ENCODE data around the gene OAS2.

OAS2 gene

GRCh38 chr12:112970391-112970790 lies 7.9 kb upstream of the OAS2 start:
- DNase-seq (ENCODE audit: low read depth, low spot score), result no peak
- no peak overlapping the region for H3K9ac ChIP-seq (ENCODE audit: insufficient read length)
- H3K9me3 ChIP-seq (ENCODE audit: low read depth, low read length), result no peaks in the 10 kb centered on the region
- H3K4me3 ChIP-seq, result no peak overlapping the region
- no peaks in the 10 kb centered on the region for H3K36me3 ChIP-seq (ENCODE audit: insufficient read depth, low read length)
- TF ChIP-seq POLR2AphosphoS5 (IDR thresholded peaks at IDR 0.05; ENCODE audit: borderline replicate concordance, low read depth, low read length), result no peak
- TF ChIP-seq FOXP2 (optimal IDR thresholded peaks at IDR 0.05; ENCODE audit: control extremely low read depth, extremely low read length, insufficient read depth), result no peak
- TF ChIP-seq EZH2 (IDR thresholded peaks at IDR 0.05), result no peak
- no peak overlapping the region for H3K27ac ChIP-seq

DNA sequence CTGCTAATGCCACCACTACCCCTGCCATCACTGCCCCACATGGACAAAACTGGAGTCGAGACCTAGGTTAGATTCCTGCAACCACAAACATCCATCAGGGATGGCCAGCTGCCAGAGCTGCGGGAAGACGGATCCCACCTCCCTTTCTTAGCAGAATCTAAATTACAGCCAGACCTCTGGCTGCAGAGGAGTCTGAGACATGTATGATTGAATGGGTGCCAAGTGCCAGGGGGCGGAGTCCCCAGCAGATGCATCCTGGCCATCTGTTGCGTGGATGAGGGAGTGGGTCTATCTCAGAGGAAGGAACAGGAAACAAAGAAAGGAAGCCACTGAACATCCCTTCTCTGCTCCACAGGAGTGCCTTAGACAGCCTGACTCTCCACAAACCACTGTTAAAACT lies 7.1 kb upstream of the OAS2 start:
- no peaks in the 10 kb centered on the region for H3K36me3 ChIP-seq (ENCODE audit: insufficient read depth, low read length)
- H3K9ac ChIP-seq (ENCODE audit: insufficient read length), result no peak overlapping the region
- TF ChIP-seq FOXP2 (optimal IDR thresholded peaks at IDR 0.05; ENCODE audit: control extremely low read depth, extremely low read length, insufficient read depth) (no peak), EZH2 (IDR thresholded peaks at IDR 0.05) (no peak), POLR2AphosphoS5 (IDR thresholded peaks at IDR 0.05; ENCODE audit: borderline replicate concordance, low read depth, low read length) (no peak)
- no peak overlapping the region for H3K27ac ChIP-seq
- DNase-seq (ENCODE audit: low read depth, low spot score), result no peak
- H3K9me3 ChIP-seq (ENCODE audit: low read depth, low read length), result no peaks in the 10 kb centered on the region
- H3K4me3 ChIP-seq, result no peak overlapping the region

GRCh38 chr12:112973011-112973735 lies 5.1 kb upstream of the OAS2 start:
- TF ChIP-seq FOXP2 (optimal IDR thresholded peaks at IDR 0.05; ENCODE audit: control extremely low read depth, extremely low read length, insufficient read depth) (no peak), EZH2 (IDR thresholded peaks at IDR 0.05) (no peak), POLR2AphosphoS5 (IDR thresholded peaks at IDR 0.05; ENCODE audit: borderline replicate concordance, low read depth, low read length) (no peak)
- Histone ChIP-seq H3K9me3 (ENCODE audit: low read depth, low read length) (no peaks in the 10 kb centered on the region), H3K36me3 (ENCODE audit: insufficient read depth, low read length) (no peaks in the 10 kb centered on the region), H3K27ac (peak overlapping the region; percentile 47), H3K4me3 (no peak overlapping the region), H3K9ac (ENCODE audit: insufficient read length) (no peak overlapping the region)
- no peak for DNase-seq (ENCODE audit: low read depth, low spot score)

- H3K4me3 ChIP-seq, result no peak overlapping the region
- H3K36me3 ChIP-seq (ENCODE audit: insufficient read depth, low read length), result no peaks in the 10 kb centered on the region
- DNase-seq (ENCODE audit: low read depth, low spot score), result no peak
- TF ChIP-seq EZH2 (IDR thresholded peaks at IDR 0.05) (no peak), FOXP2 (optimal IDR thresholded peaks at IDR 0.05; ENCODE audit: control extremely low read depth, extremely low read length, insufficient read depth) (no peak), POLR2AphosphoS5 (IDR thresholded peaks at IDR 0.05; ENCODE audit: borderline replicate concordance, low read depth, low read length) (no peak)
- no peak overlapping the region for H3K9ac ChIP-seq (ENCODE audit: insufficient read length)
- H3K27ac ChIP-seq, result peak overlapping the region; percentile 47
- H3K9me3 ChIP-seq (ENCODE audit: low read depth, low read length), result no peaks in the 10 kb centered on the region
These were observed 4.5 kb upstream of the OAS2 start for GRCh38 chr12:112973818-112974231.

DNA sequence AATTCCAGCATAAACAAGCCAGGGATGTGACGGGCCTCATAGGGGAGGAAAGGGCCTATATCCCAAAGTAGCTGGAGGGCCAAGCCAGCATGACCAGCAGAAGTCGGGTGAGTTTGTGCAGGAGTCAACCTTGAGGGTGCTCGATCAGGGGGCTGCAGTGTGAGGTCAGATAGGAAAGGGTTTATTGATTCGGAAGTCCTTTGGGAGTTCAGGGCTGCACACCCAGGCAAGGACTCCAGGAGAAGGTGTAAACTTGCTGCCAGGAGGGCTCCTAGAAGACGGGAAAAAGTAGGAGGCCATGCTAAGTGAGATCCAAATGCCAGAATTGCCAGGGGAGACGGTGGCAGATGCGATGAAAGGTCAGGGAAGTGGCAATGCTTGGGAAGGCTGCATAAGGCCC lies 3.4 kb upstream of the OAS2 start:
- TF ChIP-seq EZH2 (IDR thresholded peaks at IDR 0.05) (no peak), FOXP2 (optimal IDR thresholded peaks at IDR 0.05; ENCODE audit: control extremely low read depth, extremely low read length, insufficient read depth) (no peak), POLR2AphosphoS5 (IDR thresholded peaks at IDR 0.05; ENCODE audit: borderline replicate concordance, low read depth, low read length) (no peak)

DNA sequence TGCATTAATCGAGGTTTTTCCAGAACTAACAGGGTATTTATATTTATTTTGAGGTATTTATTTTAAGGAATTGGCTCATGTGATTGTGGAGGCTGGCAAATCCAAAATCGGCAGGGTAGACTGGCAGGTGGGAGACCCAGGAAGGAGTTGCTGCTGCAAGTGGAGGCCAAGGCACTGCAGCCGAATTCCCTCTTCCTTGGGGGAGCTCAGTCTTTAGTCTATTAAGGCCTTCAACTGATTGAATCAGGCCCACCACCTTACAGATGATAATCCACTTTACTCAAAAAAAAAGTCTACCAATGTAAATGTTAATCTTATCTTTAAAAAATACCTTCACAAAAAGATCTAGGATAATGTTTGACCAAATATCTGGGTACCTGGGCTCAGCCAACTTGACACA lies 1.2 kb upstream of the OAS2 start:
- no peak for TF ChIP-seq POLR2AphosphoS5 (IDR thresholded peaks at IDR 0.05; ENCODE audit: borderline replicate concordance, low read depth, low read length)
- TF ChIP-seq FOXP2 (optimal IDR thresholded peaks at IDR 0.05; ENCODE audit: control extremely low read depth, extremely low read length, insufficient read depth), result no peak
- no peak for TF ChIP-seq EZH2 (IDR thresholded peaks at IDR 0.05)
- Histone ChIP-seq H3K36me3 (ENCODE audit: insufficient read depth, low read length) (no peaks in the 10 kb centered on the region), H3K4me3 (no peak overlapping the region), H3K27ac (no peak overlapping the region), H3K9ac (ENCODE audit: insufficient read length) (no peak overlapping the region), H3K9me3 (ENCODE audit: low read depth, low read length) (no peaks in the 10 kb centered on the region)
- no peak for DNase-seq (ENCODE audit: low read depth, low spot score)

More for the DNA sequence above, 3.4 kb upstream of the OAS2 start:
- Histone ChIP-seq H3K9ac (ENCODE audit: insufficient read length) (no peak overlapping the region), H3K27ac (no peak overlapping the region), H3K36me3 (ENCODE audit: insufficient read depth, low read length) (no peaks in the 10 kb centered on the region), H3K9me3 (ENCODE audit: low read depth, low read length) (no peaks in the 10 kb centered on the region), H3K4me3 (no peak overlapping the region)
- no peak for DNase-seq (ENCODE audit: low read depth, low spot score)

DNA sequence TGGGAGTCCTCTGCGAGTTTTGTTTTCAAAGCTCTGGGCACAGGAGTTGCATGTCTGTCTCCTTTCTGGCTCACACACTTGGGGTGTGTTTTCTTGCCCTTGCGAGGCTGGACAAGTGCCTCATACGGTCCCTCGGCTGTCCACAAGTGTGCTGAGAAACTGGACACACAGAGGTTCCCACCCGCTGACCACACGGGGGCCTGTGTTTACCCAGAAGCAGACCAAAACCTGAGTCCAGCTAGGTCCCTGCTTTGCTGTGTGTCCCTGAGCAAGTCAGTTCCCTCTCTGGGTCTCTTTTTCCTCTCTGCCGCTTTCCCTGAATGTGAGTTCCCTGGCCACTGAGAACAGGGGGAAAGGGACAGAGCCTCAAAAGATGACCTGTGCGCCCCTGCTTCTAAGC lies 678 bp upstream of the OAS2 start:
- Histone ChIP-seq H3K36me3 (ENCODE audit: insufficient read depth, low read length) (no peaks in the 10 kb centered on the region), H3K4me3 (no peak overlapping the region), H3K9ac (ENCODE audit: insufficient read length) (no peak overlapping the region), H3K27ac (no peak overlapping the region), H3K9me3 (ENCODE audit: low read depth, low read length) (no peaks in the 10 kb centered on the region)
- DNase-seq (ENCODE audit: low read depth, low spot score), result no peak
- no peak for TF ChIP-seq EZH2 (IDR thresholded peaks at IDR 0.05)
- TF ChIP-seq POLR2AphosphoS5 (IDR thresholded peaks at IDR 0.05; ENCODE audit: borderline replicate concordance, low read depth, low read length), result no peak
- TF ChIP-seq FOXP2 (optimal IDR thresholded peaks at IDR 0.05; ENCODE audit: control extremely low read depth, extremely low read length, insufficient read depth), result no peak

DNA sequence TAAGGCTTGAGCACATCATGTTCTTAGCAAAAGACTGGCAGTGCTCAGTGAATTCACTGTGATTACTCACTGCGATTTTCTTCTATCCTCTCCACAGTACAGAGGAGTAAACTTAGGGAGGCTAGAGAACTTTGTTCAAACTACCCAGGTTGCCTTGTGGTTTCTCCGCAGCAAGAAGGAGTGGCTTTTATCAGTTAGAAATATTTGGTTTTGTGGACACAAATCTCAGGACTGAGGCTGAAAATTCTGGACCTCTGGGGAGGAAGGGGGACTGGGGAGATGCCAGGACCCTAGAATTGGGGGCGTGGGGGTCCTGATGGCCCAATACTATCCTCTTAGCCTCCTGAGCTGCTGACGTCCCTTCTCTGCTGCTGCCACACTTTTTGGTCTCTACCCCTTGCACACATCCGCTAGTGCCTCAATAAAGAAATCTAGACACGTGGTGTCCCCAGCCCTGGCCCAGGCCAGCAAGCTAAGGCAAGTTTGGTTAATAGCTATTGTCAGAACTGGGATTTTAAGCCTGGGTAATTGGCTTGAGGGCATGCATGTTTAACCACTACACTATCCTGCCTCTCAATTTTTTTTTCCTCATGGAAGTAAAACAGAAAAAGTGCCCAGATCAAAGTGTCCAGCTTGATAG lies 842 bp downstream of the OAS2 start:
- no peaks in the 10 kb centered on the region for H3K9me3 ChIP-seq (ENCODE audit: low read depth, low read length)
- H3K9ac ChIP-seq (ENCODE audit: insufficient read length), result no peak overlapping the region
- no peaks in the 10 kb centered on the region for H3K36me3 ChIP-seq (ENCODE audit: insufficient read depth, low read length)
- TF ChIP-seq EZH2 (IDR thresholded peaks at IDR 0.05), result no peak
- no peak for TF ChIP-seq FOXP2 (optimal IDR thresholded peaks at IDR 0.05; ENCODE audit: control extremely low read depth, extremely low read length, insufficient read depth)
- no peak for TF ChIP-seq POLR2AphosphoS5 (IDR thresholded peaks at IDR 0.05; ENCODE audit: borderline replicate concordance, low read depth, low read length)
- no peak overlapping the region for H3K4me3 ChIP-seq
- DNase-seq (ENCODE audit: low read depth, low spot score), result no peak
- H3K27ac ChIP-seq, result no peak overlapping the region

All from SK-N-MC (cell line).